ENCODE measurements around the gene SUN1. TPM values are rescaled to one million over a fixed set of nuclear protein-coding genes. Genes with fewer than 3 reads are reported as not detected.

Gene SUN1
- total and polyA plus RNA-seq, 2 of the 8 experiments (the other 6 are each of a cell fraction or from before 2014, with no cell fraction given): 108 to 158 TPM

GRCh38 chr7:901041-901387, 68.7 kb downstream of the SUN1 start:
- Histone ChIP-seq H4K5ac (ENCODE audit: insufficient read length, low read depth, low read length) (peak overlapping the region; percentile 52), H3K9me3 (ENCODE audit: insufficient read depth in 2 of 2, low read depth in 1 of 2, low read length in 1 of 2) (no peaks in the 10 kb centered on the region), H2BK15ac (ENCODE audit: low read length) (no peak overlapping the region), H2BK5ac (ENCODE audit: low read depth, low read length) (0 out of 2 replicates have a peak overlapping the region, but pooled peaks have one; percentile 44), H3K56ac (replicated peaks; ENCODE audit: insufficient read length, low read depth, low read length) (no peak overlapping the region), H3K18ac (ENCODE audit: extremely low read depth, low read length) (no peak overlapping the region; the same call in 1 of the 2 replicates), H3K27ac (ENCODE audit: low read depth, low read length) (no peak overlapping the region), H4K91ac (replicated peaks; ENCODE audit: insufficient read length, low read length) (no peak overlapping the region), H3K23me2 (ENCODE audit: low read depth, low read length) (no peaks in the 10 kb centered on the region), H2AK5ac (ENCODE audit: low read depth, low read length) (no peak overlapping the region), H3K36me3 (ENCODE audit: control insufficient read depth in 2 of 4, insufficient read depth in 4 of 4, low read length in 3 of 4) (peaks cover 0 to 16% (median 6%) of the 10 kb centered on the region in 4 experiments; a peak in 6 of 8 replicates), H2BK20ac (ENCODE audit: low read length) (no peak overlapping the region), H3K79me1 (ENCODE audit: low read depth, low read length) (no peaks in the 10 kb centered on the region; the same call in 1 of the 2 replicates), H3K4me1 (replicated peaks in 1 of 4; ENCODE audit: control insufficient read depth in 3 of 4, insufficient read depth in 4 of 4, low read length in 3 of 4) (peaks cover 0 to 8% (median 4%) of the 10 kb centered on the region in 4 experiments; a peak in 5 of 7 replicates), H4K8ac (ENCODE audit: extremely low read depth, insufficient read depth, low read length) (peak overlapping the region; percentile 62; the same call in 1 of the 2 replicates), H3K4ac (replicated peaks; ENCODE audit: insufficient read length, low read depth, low read length) (no peak overlapping the region), H3K9ac (replicated peaks in 1 of 4; ENCODE audit: extremely low read depth in 1 of 4, low read depth in 3 of 4, low read length in 3 of 4) (no peak overlapping the region), H3K27me3 (replicated peaks in 1 of 4; ENCODE audit: control insufficient read depth in 3 of 4, extremely low read depth in 1 of 4, insufficient read depth in 3 of 4, low read length in 3 of 4) (peaks cover 0 to 4% (median 3%) of the 10 kb centered on the region in 4 experiments; a peak in 2 of 7 replicates), H3K4me3 (ENCODE audit: extremely low read depth in 1 of 4, insufficient read depth in 2 of 4, low read depth in 3 of 4, low read length in 4 of 4) (no peak overlapping the region), H2AFZ (ENCODE audit: low read length) (no peak overlapping the region), H3K79me2 (ENCODE audit: control insufficient read depth in 1 of 2, insufficient read depth in 2 of 2, low read length in 2 of 2) (no peaks in the 10 kb centered on the region), H3K23ac (ENCODE audit: insufficient read length) (no peak overlapping the region), H2BK120ac (replicated peaks; ENCODE audit: low read depth, low read length) (no peak overlapping the region), H3K14ac (ENCODE audit: insufficient read length) (no peak overlapping the region), H2BK12ac (ENCODE audit: low read depth, low read length) (no peak overlapping the region), H4K20me1 (replicated peaks in 1 of 2; ENCODE audit: control insufficient read depth in 1 of 2, insufficient read depth in 2 of 2, low read length in 2 of 2) (peaks cover 1 to 3% of the 10 kb centered on the region in 2 experiments), H3K4me2 (ENCODE audit: insufficient read depth in 1 of 2, low read depth in 2 of 2, low read length in 2 of 2) (peak overlapping the region in 1 of 2 experiments; percentile 20; a peak in 1 of 4 replicates)
- DNase-seq (ENCODE audit: low read depth in 1 of 2, low spot score in 2 of 2): no peak
- no peak for FAIRE-seq
- POLR2A ChIA-PET (ENCODE audit: partially characterized antibody): interaction anchor here (1.0 to 1.8 kb wide), 4 partner anchors 9 to 48 kb away, joined by 3 to 4 read pairs (median 3); partner anchors contain the start of gene GET4
- no peak for TF ChIP-seq GTF2F1 (IDR thresholded peaks at IDR 0.05; ENCODE audit: borderline replicate concordance, low read depth, low read length)
- CTCF ChIA-PET (ENCODE audit: partially characterized antibody): interaction anchor here (0.7 to 1.5 kb wide), 6 partner anchors 9 to 35 kb away, joined by 3 to 7 read pairs (median 4); no protein-coding TSS in a partner anchor
- WGBS, 2 experiments (ENCODE audit: extremely low coverage in 1 of 2, insufficient coverage in 1 of 2, insufficient read length in 1 of 2, insufficient replicate concordance in 2 of 2, low coverage in 1 of 2, low lambda C conversion rate in 2 of 2, missing lambda C conversion rate in 1 of 2): 91% methylated on average over 4 of the region's 8 CpGs; no CpG with 5 or more reads in 1 of the 2 experiments
